CD4-positive, alpha-beta T cell treated with Interleukin-12 subunit alpha and Interleukin-12 subunit beta, for 1 hour (primary cell): Measurements from ENCODE around the gene PROCR.
"Not testable (repeated sequence)": the region's sequence is repeated elsewhere in the genome, so short reads cannot be mapped to it uniquely, and the experiment has no call there.

Source experiments
- DNase-seq: peaks from one replicate; pipeline ENCODE4 v3.0.0-alpha.2; 2020

PROCR gene

DNA sequence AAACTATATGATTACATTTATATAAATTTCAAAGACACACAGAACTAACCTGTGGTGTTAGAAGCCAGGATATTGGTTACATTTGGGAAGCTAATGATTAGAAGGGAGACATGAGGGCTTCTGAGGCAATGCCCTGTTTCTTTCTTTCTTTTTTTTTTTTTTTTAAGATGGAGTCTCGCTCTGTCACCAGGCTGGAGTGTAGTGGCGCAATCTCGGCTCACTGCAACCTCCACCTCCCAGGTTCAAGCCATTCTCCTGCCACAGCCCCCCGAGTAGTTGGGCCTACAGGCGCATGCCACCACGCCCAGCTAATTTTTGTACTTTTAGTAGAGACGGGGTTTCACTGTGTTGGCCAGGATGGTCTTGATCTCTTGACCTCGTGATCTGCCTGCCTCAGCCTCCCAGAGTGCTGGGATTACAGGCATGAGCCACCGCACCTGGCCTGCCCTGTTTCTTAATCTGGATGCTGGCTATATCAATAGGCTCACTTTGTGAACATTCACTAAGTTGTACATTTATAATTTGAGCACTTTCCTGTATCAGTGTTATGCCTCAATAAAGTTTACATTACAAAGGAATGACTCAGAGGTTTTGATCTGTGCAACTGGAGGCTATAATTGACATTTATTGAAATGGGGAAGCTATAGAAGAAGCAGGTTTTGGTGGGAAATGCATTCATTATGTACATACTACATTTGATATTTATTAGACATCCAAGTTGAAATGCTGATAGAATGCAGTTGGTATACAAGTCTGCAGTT lies 21.3 kb downstream of the PROCR start:
- not testable (repeated sequence) for DNase-seq

GRCh38 chr20:35196313-35196712 lies 24.4 kb downstream of the PROCR start:
- no peak for DNase-seq

DNA sequence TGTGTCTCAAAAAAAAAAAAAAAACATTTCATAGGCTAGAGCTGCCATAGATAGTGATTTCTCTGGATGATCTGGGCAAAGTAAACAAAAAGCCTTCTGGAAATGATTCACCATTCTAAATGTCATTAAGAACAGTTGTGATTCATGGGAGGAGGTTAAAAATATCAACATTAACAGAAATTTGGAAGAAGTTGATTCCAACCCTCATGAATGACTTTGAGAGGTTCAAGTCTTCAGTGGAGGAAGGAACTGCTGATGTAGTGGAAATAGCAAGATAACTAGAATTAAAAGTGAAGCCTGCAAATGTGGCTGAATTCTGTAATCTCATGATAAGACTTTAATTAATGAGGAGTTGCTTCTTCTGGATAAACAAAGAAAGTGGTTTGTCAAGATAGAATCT lies 27.9 kb downstream of the PROCR start:
- no peak for DNase-seq

GRCh38 chr20:35200267-35200666 lies 28.4 kb downstream of the PROCR start:
- DNase-seq: no peak

DNA sequence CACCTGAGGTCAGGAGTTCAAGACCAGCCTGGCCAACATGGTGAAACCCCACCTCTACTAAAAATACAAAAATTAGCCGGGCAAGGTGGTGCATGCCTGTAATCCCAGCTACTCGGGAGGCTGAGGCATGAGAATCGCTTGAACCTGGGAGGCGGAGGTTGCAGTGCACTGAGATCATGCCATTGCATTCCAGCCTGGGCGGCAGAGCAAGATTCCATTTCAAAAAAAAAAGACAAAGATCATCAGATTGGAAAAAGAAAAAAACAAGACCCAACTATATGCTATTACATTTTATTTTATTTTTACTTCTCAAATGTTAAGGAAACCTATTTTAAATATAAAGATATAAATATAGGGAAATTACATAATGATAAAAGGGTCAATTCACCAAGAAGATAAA lies 29.6 kb downstream of the PROCR start:
- not testable (repeated sequence) for DNase-seq

GRCh38 chr20:35206802-35207201 lies 34.9 kb downstream of the PROCR start:
- no peak for DNase-seq

- peak; percentile 82 for DNase-seq
Measured at GRCh38 chr20:35207950-35208611, 36.2 kb downstream of the PROCR start.

- no peak for DNase-seq
Measured at GRCh38 chr20:35215066-35215956, 43.4 kb downstream of the PROCR start.

DNA sequence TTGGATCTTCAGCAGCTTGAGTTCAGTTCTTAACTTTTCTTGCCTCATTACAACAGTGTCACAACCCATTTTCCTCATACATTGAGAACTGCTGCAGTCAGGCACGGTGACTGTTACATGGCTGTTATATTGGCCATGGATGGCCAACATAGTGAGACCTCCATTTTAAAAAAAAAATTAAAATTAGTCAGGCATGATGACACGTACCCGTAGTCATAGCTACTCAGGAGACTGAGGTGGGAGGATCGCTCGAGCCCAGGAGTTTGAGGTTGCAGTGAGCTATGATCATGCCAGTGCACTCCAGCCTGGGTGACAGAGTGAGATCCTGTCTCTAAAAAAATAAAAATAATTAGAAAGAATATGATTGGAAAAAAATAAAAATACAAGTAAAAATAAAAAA lies 44.7 kb downstream of the PROCR start:
- no peak for DNase-seq

DNA sequence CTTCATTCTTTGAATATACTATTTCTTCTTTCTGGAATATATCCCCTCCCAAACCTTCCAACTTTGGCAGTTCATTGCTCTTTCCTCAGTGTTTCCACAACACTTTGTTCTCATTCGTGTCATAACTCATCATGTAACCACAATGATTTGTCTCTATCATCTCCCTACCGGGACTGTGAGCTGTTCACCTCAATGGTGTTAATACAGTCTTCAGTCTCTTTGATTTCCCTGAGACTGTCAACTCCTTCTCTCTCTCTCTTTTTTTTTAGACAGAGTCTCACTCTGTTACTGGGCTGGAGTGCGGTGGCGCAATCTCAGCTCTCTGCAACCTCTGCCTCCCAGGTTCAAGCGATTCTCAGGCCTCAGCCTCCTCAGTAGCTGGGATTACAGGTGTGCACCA lies 52.1 kb downstream of the PROCR start:
- no peak for DNase-seq

DNA sequence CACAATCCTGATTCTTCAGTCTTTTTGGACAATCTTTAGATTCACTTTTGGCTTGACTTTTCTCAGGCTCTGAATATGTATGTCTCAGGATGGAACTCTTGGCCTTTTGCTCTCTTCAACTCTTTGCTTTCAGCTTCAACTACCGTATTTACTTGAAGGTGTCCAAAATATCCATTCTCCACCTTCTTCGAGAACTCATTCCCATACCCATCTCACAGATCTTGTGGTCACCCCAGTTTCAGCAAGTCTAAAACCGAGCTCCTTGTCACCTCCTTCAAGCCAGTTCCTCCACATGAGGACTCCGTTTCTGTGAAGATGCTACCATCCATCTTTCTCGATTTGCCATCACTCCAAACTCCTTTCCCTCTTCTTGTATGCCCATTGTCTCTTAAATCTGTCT lies 52.7 kb downstream of the PROCR start:
- DNase-seq: no peak

- DNase-seq: no peak
Measured at GRCh38 chr20:35225319-35226125, 53.6 kb downstream of the PROCR start.

DNA sequence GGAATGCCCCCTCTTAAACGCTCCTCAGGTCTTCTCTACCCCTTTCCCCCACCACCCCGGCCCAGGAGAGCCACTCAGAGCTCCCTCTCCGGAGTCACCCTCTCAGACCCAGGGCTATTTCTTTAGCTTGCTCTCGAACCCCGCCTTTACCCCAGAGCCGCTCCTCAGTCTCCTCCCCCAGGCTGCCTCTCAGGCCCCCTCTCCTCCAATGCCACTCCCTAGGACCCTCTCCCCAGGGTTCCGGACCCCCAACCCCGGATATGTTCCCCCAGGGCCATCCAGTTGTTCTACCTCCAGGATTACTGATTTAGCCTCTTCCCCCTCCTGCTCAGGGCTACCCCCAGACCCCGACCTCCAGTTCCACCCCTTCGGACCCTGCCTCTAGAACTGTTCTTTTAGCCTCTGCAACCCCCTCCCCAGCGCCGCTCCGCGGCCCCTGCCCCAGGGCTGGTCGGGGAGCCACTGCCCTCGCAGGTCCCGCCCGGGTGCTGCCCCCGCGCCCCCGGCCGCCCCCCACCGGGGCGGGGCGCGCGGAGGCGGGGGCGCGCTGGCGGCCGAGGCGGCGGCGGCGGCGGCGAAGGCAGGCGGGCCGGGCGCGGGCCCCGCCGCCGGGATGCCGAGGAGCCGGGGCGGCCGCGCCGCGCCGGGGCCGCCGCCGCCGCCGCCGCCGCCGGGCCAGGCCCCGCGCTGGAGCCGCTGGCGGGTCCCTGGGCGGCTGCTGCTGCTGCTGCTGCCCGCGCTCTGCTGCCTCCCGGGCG lies 54.4 kb downstream of the PROCR start, which contains the start of gene MMP24:
Gene MMP24 (plus strand): TSS at position 565 of the 758 bp plus-strand sequence. CDS start 49 bp downstream, at position 614.
- DNase-seq: no peak
